ENCODE data around the gene GABRP.
"Not testable (repeated sequence)": the region's sequence is repeated elsewhere in the genome, so short reads cannot be mapped to it uniquely, and the experiment has no call there.

GABRP gene

DNA sequence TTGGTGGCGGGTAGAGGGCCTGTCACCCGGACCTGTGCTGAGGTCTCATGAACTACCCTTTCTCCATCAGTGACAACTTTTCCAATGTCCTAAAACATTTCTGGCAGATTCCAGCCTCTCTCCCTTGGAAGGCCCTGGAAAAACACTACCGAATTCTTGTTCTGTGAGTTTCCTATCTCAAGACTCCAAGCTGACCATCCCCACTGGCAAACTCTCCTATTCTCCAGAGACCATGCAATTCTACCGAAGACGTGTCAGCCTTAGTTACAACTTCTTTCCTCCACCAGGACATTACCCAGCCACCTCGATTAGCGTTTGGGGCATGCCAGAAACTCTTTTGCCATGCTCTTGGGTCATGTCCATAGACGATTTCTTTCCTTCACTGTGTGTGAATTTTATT, 26.8 kb upstream of the GABRP start:
- no peak for DNase-seq

- DNase-seq = no peak
These were observed 26.3 kb upstream of the GABRP start for GRCh38 chr5:170757182-170757601.

DNA sequence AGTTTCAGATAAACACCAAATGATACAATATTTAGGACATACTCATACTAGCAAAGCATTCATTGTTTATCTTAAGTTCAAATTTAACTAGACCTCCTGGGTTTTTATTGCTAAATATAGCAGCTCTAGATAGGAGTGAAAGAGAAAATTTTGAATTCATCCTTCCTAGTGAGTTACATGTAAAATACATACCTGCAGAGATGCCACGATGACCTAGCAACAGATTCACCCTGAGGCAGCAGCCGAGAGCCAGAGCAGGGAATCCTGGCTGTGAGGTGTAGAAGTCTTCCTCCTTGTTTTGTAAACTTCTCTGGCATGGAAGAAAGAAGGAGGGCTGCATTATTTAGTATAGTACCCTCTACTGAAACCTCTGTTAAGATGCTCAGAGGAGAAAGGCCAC, 25.9 kb upstream of the GABRP start:
- no peak for DNase-seq

DNA sequence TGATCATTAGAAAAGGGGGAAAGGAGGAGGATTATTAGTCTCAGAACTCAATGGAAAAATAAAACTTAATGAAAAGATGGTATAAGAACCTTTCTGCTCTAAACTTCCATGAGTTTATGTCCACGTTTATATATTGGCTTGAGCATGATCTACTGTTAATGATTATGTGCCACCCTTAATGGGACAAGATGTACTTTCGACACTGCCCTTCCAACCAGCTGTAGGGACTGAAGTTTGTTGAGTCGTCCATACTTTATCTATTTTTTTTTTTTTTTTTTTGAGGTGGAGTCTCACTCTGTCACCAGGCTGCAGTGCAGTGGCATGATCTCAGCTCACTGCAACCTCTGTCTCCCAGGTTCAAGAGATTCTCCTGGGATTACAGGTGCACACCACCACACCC, 25.0 kb upstream of the GABRP start:
- no peak for DNase-seq

DNA sequence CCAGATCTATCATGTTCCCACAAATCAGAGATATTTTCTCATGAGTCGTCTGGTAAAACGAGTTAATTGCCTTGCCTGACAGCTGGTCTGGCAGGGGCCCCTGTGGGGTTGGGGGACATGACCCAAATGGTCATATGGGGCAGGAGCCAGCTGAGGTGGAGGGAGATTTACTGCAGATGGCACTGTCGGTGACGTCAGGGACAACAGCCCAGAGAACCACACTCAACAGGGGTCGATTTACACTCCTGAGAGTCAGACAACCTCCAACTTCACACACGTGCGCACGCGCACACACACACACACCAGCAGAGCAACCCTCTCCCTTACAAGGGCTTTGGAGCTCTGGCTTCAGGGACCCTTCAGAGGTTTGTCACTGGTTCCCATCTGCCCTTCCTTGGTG, 23.4 kb upstream of the GABRP start:
- DNase-seq = no peak

DNA sequence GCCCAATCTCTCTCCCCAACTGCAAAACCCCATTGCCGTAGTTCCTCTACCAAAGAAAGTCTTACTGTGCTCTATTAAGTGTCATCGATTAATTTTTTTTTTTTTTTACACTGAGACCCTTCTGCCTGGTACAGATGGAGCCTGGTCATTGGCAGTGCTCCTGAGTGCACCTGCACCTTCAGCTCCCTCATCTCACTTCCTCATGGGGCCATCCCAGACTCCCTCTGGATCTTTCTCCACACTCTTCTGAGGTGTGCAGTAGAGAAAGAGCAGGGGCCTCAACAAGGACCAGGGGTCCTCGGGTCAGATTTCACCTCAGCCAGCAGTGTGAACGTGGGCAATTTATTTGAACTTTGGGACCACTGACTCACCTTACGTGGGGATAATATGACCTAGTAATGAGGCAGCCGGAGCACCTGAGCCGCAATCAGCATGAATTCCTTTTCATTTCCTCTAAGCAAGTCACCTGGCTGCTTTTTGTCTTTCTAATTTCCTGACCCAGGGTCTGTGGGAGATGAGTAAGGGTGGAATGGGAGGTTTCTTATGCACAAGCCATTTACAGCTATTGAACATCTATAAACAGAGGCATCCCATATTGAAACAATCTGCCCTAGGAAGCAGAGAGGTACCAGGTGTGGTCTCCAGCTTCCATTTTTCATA, 22.3 kb upstream of the GABRP start:
- DNase-seq = no peak

DNA sequence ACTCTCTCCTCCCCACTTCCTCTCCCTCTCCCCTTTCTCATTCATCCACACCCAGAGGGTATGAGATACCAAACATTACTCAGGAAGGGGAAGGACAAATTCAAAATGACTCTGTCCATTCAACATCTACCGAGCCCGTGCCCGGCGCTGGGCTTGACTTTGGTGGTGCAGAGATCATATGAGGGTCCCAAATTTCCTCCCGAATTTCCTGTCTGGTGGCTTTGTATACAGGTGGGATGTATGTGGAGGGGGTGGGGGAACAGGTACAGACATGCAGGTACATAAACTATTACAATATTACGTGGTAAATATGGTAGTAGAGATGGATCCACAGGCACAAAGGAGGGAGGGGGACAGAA, 21.8 kb upstream of the GABRP start:
- no peak for DNase-seq

DNA sequence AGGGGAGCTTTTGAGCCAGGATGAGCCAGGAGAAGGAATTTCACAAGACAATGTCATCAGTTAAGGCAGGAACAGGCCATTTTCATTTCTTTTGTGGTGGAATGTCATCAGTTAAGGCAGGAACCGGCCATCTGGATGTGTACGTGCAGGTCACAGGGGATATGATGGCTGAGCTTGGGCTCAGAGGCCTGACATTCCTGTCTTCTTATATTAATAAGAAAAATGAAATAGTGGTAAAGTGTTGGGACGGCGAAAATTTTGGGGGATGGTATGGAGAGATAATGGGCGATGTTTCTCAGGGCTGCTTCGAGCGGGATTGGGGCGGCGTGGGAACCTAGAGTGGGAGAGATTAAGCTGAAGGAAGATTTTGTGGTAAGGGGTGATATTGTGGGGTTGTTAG, 21.2 kb upstream of the GABRP start:
- DNase-seq = not testable (repeated sequence)

DNA sequence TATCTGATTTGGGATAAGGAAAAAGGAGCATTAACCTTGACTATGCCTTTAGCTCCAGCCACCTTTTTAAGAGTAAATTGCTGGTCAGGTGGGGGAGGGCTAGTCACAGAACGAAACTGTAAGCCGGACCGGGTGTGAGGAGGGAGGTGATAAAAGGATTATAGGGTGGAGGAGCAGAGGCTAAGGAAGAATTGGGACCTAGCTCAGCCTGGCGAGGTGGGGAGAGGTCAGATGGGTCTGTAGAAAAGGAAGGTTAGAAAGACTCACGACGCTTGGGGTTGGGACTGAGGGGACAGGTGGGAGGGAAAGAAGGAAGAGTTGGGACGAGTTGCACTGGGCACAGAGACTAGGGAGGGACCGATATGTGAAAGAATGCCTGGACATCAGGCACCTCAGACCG, 17.7 kb upstream of the GABRP start:
- not testable (repeated sequence) for DNase-seq

GRCh38 chr5:170769246-170769645, 14.3 kb upstream of the GABRP start:
- DNase-seq = peak; percentile 42

DNA sequence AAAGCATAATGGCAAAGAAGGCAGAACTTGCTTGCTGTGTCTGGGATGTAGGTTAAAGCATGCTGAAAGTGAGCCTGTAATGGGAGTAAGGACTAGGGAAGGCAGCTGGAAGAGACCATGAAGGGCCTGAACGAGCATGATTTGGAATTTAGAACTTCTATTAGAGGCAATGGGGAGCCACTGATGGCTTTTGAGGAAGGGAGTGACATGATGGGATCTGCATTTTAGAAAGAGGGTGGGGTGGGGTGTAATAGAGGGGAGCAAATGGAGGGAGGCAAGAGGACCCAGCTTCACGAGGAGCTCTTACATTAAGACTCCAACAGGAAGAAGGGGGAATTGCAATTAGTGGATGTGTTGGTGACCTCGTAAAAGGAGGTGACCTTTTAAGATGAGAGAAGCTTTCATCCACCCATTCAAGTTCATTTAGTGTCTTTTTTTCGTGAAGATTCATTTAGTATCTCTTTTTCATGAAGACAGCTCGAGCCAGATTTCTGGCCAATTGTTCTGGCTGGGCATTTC, 13.6 kb upstream of the GABRP start:
- no peak for DNase-seq

- DNase-seq = no peak
These were observed 12.0 kb upstream of the GABRP start for GRCh38 chr5:170771496-170771895.

DNA sequence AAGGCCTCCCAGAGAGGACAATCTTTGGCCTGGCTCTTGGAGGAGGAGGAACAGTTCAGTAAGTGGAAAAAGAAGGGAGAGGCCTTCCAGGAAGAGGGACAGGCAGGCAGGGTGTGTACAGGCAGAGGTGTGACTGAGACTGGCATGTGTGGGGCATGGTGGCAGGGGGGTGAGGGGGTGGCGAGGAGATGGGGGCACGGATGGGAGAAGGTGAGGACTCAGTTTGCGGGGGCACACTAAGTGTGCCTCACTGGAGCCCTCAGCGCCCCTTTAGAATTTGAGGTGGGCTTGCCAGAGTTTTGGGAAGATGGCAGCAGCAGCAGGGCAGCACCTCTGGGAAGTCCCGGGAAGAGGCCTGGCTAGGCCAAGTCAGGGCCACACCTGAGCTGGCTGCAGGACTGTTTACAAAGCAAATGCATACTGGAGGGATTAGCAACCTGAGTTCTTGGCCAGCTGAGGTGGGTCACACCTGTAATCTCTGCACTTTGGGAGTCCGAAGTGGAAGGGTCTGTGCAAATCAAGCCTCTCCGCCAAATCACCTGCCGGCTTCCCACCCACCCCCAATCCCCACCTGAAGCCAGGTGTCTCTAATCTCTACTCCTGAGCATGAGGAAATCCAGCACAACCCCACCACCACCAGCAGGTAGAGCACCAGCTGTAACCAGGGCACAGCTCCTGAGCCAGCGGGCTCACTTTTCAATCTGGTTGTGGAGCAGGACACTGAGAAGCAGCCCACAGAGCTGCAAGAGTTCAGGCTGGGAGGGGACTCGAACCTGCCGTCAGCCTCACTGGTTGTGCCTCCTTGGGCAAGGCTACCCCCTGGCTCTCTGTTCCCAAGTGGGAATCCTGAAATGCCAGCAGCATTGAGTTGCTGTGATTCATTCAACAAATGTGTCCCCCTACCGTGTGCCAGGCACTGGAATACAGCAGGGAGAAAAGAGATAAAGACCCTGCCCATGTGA, 10.2 kb upstream of the GABRP start:
- no peak for DNase-seq

- DNase-seq = no peak
These were observed 8.7 kb upstream of the GABRP start for GRCh38 chr5:170774831-170775230.

DNA sequence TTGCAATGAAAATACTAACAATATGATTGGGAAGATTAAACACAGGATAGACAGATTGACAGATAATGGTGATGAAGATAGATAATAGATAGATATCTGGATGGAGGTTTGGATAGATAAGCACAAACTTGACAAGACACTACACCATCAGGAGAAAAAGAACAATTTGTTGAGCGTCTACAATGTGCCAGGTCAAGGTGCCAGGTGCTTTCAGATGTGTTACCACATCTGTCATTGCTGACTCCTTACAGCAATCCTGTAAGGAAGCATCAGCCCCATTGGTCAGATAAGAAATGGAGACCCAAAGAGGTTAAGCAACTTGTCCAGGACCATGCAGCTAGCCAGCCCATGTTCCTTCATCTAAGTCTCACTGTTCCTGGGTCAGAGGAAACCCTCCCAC, 1.6 kb upstream of the GABRP start:
- no peak for DNase-seq

- peak; percentile 56 for DNase-seq
These were observed 1.1 kb upstream of the GABRP start for GRCh38 chr5:170782438-170782837.

DNA sequence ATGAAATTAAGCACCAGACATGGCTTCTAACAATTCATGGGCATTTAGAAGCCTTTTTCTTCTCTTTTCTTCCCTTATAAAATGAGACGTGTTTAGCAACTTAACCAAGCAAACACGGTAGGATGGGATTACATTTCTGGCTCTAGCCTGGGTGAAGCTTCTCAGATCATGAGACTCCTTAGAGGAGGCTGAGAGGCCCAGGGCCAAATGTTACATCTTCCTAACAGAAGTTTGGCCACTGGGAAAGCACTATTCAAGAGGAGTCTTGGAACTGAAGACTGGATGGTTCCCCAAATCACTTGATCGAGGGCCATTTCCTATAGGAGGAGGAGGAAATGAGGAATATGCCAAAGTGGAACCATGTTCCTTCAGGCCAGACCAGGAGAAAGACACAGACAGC, 1.9 kb downstream of the GABRP start:
- DNase-seq = no peak

DNA sequence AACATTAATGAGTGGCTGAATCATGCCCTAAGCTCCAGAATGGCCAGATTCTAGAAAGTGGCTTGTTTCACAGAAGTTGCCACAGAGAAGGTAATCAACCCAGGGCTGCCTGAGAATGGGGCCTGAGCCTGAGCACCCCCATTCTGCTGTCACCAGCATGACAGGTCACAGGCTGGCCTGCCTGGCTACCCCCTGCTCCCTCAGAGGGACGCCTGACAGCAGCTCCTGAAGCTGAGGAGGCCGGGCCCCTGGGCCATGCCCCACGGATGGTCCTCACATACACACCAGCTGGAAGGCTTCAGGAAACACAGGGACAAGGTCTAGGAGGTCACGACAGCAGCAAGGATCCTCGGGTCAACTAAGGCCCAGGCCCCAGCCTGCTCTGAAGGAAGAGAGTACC, 3.7 kb downstream of the GABRP start:
- DNase-seq = no peak

DNA sequence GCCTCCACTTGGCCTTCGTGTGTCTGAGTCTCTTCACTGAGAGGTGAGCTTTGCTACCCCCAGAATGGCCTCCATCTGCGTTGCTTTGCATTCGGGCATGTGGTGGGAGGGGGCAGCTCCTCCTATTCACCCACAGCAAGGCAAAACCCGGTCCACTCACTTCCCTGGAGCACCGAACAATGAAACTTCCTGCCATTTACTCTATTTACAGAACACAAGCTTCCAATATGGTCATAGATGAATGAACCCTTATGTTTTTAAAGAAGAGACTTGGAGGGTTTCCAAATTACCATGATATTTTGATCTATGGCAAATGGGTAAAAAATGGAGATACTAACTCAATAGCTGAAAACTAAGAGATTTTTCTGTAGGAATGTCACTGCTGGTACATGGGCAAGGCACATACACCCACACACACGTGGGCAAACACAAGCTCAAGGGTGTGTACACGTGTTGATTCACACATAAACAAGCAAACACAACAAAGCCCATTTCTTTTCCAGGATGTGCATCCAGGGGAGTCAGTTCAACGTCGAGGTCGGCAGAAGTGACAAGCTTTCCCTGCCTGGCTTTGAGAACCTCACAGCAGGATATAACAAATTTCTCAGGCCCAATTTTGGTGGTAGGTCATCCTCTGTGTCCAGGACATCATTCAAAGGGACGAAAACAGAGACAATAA, 5.2 kb downstream of the GABRP start:
- no peak for DNase-seq

GRCh38 chr5:170791325-170791954, 7.9 kb downstream of the GABRP start:
- DNase-seq = peak; percentile 43

DNA sequence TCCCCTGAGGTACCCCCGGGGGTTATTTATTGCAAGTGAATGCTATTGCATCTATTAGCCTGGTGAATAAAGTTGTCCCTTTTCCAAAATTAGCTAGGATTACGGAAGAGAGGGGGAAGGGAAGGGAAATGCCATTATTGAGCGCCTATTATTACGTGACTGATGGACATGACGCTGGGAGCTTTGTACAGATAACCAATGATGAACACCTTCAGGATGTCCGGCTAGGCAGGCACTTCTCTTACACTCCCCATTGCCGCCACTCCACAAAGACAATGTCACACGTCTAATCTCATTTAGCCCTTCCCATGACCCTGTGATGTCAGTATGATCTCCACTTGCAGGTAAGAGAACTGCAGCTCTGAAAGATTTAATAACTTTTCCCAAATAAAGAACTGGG, 9.4 kb downstream of the GABRP start:
- no peak for DNase-seq

DNA sequence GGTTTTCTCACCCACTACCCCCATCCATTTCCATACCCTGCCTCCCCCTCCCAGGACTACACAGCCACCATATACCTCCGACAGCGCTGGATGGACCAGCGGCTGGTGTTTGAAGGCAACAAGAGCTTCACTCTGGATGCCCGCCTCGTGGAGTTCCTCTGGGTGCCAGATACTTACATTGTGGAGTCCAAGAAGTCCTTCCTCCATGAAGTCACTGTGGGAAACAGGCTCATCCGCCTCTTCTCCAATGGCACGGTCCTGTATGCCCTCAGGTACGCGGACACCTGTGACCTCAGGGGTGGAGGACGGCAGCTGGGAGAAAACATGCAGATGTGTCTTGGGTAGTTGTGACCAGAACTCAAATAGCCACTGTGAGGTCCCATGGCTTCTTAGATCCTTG, 11.6 kb downstream of the GABRP start:
- no peak for DNase-seq

- peak; percentile 13 for DNase-seq
These were observed 22.1 kb downstream of the GABRP start for GRCh38 chr5:170805666-170806065.

Measured in DMS79 treated with DMSO at 0.1 percent for 48 hours (cell line).